NOMO-1 treated with DMSO at 0.1 percent for 48 hours (cell line): ENCODE measurements around the gene ARID5A.

ENCODE experiments used
- DNase-seq: peaks from one replicate; lab custom pipeline; 2025; ENCODE audit not compliant: unreplicated experiment; lab: John Stamatoyannopoulos, UW

ARID5A gene

GRCh38 chr2:96594691-96595152, 58.2 kb downstream of the ARID5A start:
- no peak for DNase-seq

- DNase-seq, result no peak
Observed at GRCh38 chr2:96596596-96596995, 60.0 kb downstream of the ARID5A start.

GRCh38 chr2:96599941-96600340, 63.4 kb downstream of the ARID5A start:
- DNase-seq, result no peak

GRCh38 chr2:96601382-96602292, 65.1 kb downstream of the ARID5A start:
- no peak for DNase-seq
